Immature natural killer cell (primary cell): ENCODE measurements around the gene ZNF524. TPM values are rescaled to one million over a fixed set of nuclear protein-coding genes. Genes with fewer than 3 reads are reported as not detected.

Experiments used
- DNase-seq, 3 donors: peaks; one replicate each; pipeline ENCODE4 v3.0.0; 2022; ENCODE audit warnings: mixed read lengths in 1 of 3
- H3K27ac Mint-ChIP-seq, 6 donors: one replicate each; pipeline ENCODE4 v1.8.0; 2020; ENCODE audit warnings: mixed read lengths in 6 of 6, mild to moderate bottlenecking in 5 of 6, inconsistent platforms in 4 of 6, moderate library complexity in 3 of 6
- H3K27me3 Mint-ChIP-seq, 3 donors: one replicate each; pipeline ENCODE4 v1.8.0; 2020 to 2021; ENCODE audit warnings: low read depth in 3 of 3, mild to moderate bottlenecking in 3 of 3, mixed read lengths in 3 of 3, moderate library complexity in 3 of 3, inconsistent platforms in 1 of 3
- H3K36me3 Mint-ChIP-seq, 3 donors: one replicate each; pipeline ENCODE4 v1.8.0; 2020; ENCODE audit warnings: mixed read lengths in 3 of 3, inconsistent platforms in 2 of 3, mild to moderate bottlenecking in 2 of 3
- H3K4me1 Mint-ChIP-seq, 2 donors: one replicate each; pipeline ENCODE4 v1.8.0; 2020; ENCODE audit warnings: inconsistent platforms in 2 of 2, mild to moderate bottlenecking in 2 of 2, mixed read lengths in 2 of 2, moderate library complexity in 1 of 2
- H3K4me3 Mint-ChIP-seq, 5 donors: one replicate each; pipeline ENCODE4 v1.8.0; 2020; ENCODE audit warnings: mild to moderate bottlenecking in 5 of 5, mixed read lengths in 5 of 5, inconsistent platforms in 3 of 5, moderate library complexity in 3 of 5
- H3K9me3 Mint-ChIP-seq, 6 donors: one replicate each; pipeline ENCODE4 v1.8.0; 2020; ENCODE audit warnings: mild to moderate bottlenecking in 6 of 6, mixed read lengths in 6 of 6, inconsistent platforms in 4 of 6, moderate library complexity in 3 of 6
- polyA plus RNA-seq, 3 donors: library from polyadenylated mRNA; unstranded; fragments of 300-500 nt; fragmentation: Illumina TruSeq; gene quantifications; one replicate each; pipeline ENCODE4 v1.2.3, GENCODE V29; 2021

Gene ZNF524
- polyA plus RNA-seq, 3 donors from 2014 or later: 23.9 to 36.4 (median 31.7) TPM

DNA sequence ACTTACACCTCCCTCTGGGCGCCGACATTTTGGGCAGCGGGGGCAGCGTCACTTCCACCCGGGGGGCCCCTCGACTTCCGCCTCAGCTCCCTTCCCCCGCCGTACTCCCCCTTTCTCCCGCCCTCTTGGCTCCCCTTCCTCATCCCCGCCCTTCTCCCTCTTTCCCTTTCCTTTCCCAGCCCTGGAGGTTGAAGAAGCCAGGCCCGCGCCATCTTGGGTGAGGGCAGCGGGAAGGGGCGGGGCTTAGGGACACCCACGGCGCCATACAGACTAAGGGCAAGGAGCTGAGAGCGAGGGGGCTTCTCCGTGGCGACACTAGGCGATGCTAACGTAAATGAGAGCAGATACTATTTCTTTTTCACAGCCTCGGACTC, 633 bp upstream of the ZNF524 start, which contains the start of gene FIZ1:
FIZ1 (minus strand) TSS at position 50 of the 374 bp plus-strand sequence. CDS start 1,652 bp downstream, outside the sequence.
- peaks cover 13 to 19% (median 14%) of the 10 kb centered on the region in 3 donors for H3K36me3 Mint-ChIP-seq
- H3K9me3 Mint-ChIP-seq: peaks cover 0 to 1% (median 0%) of the 10 kb centered on the region in 6 donors
- peaks cover 28 to 32% of the 10 kb centered on the region in 2 donors for H3K4me1 Mint-ChIP-seq
- H3K27me3 Mint-ChIP-seq: peaks cover 1 to 9% (median 4%) of the 10 kb centered on the region in 3 donors
- H3K4me3 Mint-ChIP-seq: peak within 1 kb of the TSS; percentile 96 to 100 (median 99)
- DNase-seq: peak; percentile 96
- H3K27ac Mint-ChIP-seq: peak within 1 kb of the TSS; percentile 89 to 99 (median 98)

DNA sequence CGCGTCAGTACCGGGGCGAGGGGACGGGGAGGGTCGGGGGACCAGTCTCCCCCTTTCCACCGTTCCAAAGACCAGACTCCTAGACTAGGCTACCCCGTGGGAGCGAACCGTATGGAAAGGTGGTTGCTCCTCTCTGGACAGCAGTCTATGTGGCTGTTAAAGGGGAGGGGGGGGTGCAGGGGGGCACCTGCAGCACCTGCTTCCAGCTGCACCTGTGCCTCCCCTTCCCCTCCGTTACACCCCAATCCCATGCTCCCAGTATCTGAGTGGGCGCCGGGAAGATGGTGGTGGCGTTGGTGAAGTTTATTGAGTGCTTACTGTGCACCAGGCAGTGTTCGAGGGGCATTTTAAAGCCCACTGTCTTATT, 557 bp downstream of the ZNF524 start:
- Mint-ChIP-seq H3K36me3 (peaks cover 4 to 9% (median 5%) of the 10 kb centered on the region in 3 donors), H3K4me3 (peak overlapping the region; percentile 84 to 88 (median 86)), H3K4me1 (peaks cover 35 to 37% of the 10 kb centered on the region in 2 donors), H3K9me3 (peaks cover 0 to 1% (median 0%) of the 10 kb centered on the region in 6 donors), H3K27me3 (peaks cover 4 to 12% (median 11%) of the 10 kb centered on the region in 3 donors), H3K27ac (peak overlapping the region; percentile 78 to 93 (median 88))
- DNase-seq: no peak

DNA sequence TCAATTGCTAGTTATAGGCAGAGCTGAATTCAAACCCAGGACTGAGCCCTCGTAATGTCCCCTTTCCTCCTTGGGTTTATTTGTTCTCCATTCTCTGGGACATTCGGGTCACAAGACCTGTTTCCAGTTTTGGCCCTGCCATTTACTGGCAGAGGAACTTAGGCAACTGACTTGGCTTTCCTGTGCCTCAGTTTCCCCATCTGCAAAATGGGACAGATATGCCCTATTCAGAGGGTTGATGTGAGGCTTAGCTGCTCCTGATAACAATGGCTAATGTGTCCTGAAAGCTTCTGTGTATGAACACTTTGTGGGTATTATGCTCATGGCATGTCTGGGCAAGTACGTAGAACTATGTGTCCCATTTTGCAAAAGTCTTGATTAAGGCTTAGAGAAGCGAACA, 996 bp downstream of the ZNF524 start:
- Mint-ChIP-seq H3K27ac (peak overlapping the region; percentile 78 to 93 (median 88)), H3K4me3 (peak overlapping the region; percentile 84 to 88 (median 86)), H3K4me1 (peaks cover 38 to 41% of the 10 kb centered on the region in 2 donors), H3K27me3 (peaks cover 9 to 15% (median 14%) of the 10 kb centered on the region in 3 donors), H3K9me3 (peaks cover 0 to 1% (median 0%) of the 10 kb centered on the region in 6 donors), H3K36me3 (peaks cover under 1 to 5% (median under 1%) of the 10 kb centered on the region in 3 donors)
- no peak for DNase-seq

DNA sequence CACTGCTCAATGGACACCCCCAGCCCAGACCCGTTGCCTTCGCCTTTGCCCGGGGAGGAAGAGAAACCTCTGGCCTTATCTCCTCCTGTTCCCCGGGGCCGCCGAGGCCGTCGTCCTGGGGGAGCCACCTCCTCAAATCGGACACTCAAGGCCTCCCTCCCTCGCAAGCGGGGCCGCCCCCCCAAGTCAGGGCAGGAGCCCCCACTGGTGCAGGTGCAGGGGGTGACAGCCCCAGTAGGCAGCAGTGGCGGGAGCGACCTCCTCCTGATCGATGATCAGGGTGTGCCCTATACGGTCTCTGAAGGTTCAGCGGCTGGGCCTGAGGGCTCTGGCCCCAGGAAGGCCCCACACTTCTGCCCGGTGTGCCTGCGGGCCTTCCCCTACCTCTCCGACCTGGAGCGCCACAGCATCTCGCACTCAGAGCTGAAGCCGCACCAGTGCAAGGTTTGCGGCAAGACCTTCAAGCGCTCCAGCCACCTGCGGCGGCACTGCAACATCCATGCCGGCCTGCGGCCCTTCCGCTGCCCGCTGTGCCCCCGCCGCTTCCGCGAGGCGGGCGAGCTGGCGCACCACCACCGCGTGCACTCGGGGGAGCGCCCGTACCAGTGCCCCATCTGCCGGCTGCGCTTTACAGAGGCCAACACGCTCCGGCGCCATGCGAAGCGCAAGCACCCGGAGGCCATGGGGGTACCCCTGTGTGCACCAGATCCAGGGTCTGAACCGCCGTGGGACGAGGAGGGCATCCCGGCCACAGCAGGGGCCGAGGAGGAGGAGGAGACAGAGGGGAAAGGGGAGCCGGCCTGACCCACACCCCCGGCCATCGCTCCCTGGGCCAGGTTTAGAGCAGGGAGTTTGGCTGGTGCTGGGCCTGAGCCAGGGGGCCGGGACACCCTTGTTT, 2.3 kb downstream of the ZNF524 start:
- Mint-ChIP-seq H3K4me1 (peaks cover 47 to 54% of the 10 kb centered on the region in 2 donors), H3K27me3 (peaks cover 9 to 16% (median 14%) of the 10 kb centered on the region in 3 donors), H3K27ac (peak overlapping the region in 2 of 6 donors; percentile 78 to 80), H3K9me3 (peaks cover 0 to 1% (median 0%) of the 10 kb centered on the region in 6 donors), H3K4me3 (peak overlapping the region in 1 of 5 donors; percentile 86), H3K36me3 (no peaks in the 10 kb centered on the region)
- DNase-seq: no peak

DNA sequence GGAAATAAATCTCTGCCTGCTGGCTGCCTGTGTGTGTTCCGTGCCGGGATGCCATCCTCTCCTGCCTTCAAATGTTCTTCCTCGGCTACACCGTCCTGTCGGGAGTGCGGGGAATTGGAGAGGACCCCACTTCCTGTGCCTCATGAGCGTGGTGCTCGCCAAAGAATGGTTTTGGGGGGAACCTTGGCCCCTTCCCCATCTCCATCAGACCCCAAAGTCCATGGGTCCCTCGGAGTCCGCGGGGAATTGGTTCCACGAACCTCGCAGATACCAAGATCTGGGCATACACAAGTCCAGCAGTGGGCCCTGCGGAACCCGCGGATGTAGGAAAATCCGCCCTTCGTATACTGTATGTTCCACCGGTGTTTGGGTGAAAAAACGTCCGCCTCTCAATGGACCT, 3.0 kb downstream of the ZNF524 start:
- peak overlapping the region in 1 of 6 donors; percentile 24 for H3K27ac Mint-ChIP-seq
- peak overlapping the region in 3 of 5 donors; percentile 6 to 74 (median 64) for H3K4me3 Mint-ChIP-seq
- peaks cover 0 to 2% (median 0%) of the 10 kb centered on the region in 6 donors for H3K9me3 Mint-ChIP-seq
- no peak for DNase-seq
- peaks cover 53 to 62% of the 10 kb centered on the region in 2 donors for H3K4me1 Mint-ChIP-seq
- H3K36me3 Mint-ChIP-seq: peaks cover 0 to 4% (median 0%) of the 10 kb centered on the region in 3 donors
- peaks cover 9 to 16% (median 14%) of the 10 kb centered on the region in 3 donors for H3K27me3 Mint-ChIP-seq

DNA sequence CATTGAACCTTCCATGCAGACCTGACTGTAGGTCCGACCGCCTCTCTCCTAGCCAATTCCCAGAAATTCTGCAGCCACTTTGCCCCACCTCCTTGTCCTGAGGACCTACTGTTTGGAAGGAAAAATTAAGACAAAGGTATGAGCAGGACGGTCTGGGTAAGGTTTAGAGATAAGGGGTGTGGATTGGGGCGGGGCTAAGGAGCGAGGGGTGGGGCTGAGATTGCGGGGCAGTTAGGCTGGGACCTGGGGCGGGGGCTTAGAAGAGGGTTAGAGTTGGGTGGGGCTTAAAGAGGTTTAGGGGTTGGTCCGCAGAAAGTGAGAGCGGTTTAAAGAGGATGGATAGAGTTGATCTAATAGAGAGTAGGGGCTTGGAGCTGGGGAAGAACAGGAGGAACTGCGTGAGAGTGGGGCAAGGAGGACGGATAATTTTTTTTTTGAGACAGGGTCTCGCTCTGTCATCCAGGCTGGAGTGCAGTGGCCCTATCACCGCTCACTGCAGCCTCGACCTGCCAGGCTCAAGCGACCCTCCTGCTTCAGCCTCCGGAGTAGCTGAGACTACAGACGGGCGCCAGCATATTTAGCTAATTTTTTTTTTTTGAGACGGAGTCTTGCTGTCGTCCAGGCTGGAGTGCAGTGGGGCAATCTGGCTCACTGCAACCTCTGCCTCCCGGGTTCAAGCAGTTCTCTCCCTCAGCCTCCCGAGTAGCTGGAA, 3.6 kb downstream of the ZNF524 start:
- Mint-ChIP-seq H3K4me1 (peaks cover 54 to 64% of the 10 kb centered on the region in 2 donors), H3K9me3 (peaks cover 0 to 2% (median 0%) of the 10 kb centered on the region in 6 donors), H3K36me3 (peaks cover 0 to 4% (median 0%) of the 10 kb centered on the region in 3 donors), H3K27ac (peak overlapping the region in 3 of 6 donors; percentile 24 to 73 (median 64)), H3K27me3 (peaks cover 9 to 16% (median 14%) of the 10 kb centered on the region in 3 donors), H3K4me3 (peak overlapping the region; percentile 63 to 94 (median 74))
- DNase-seq: no peak

DNA sequence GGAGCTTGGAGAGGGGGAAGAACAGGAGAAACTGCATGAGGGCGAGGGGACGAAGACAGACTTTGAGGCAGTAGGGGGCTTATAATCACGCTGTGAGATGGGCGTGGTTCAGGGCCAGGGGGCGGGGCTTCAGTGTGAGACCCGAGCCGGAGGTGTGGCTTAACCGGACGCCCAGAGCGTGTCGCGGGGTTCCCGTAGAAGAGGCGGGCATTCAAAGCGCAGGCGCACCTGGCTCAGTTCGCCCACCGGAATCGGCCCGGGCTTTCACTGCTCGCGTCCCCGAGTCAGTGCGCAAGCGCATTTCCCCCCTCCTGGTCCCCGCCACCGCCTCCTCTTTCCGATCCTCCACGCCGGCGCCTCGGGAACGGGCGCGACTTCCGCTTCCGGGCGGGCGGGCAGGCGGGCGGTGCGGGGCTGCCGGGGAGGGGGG, 5.1 kb downstream of the ZNF524 start:
- peak overlapping the region; percentile 83 to 94 (median 89) for H3K4me3 Mint-ChIP-seq
- peak; percentile 97 to 98 (median 98) for DNase-seq
- H3K27me3 Mint-ChIP-seq: peaks cover 7 to 16% (median 8%) of the 10 kb centered on the region in 3 donors
- H3K27ac Mint-ChIP-seq: peak overlapping the region; percentile 81 to 97 (median 88)
- H3K9me3 Mint-ChIP-seq: peaks cover 0 to 2% (median 0%) of the 10 kb centered on the region in 6 donors
- peaks cover 57 to 68% of the 10 kb centered on the region in 2 donors for H3K4me1 Mint-ChIP-seq
- peaks cover 0 to 4% (median 3%) of the 10 kb centered on the region in 3 donors for H3K36me3 Mint-ChIP-seq

DNA sequence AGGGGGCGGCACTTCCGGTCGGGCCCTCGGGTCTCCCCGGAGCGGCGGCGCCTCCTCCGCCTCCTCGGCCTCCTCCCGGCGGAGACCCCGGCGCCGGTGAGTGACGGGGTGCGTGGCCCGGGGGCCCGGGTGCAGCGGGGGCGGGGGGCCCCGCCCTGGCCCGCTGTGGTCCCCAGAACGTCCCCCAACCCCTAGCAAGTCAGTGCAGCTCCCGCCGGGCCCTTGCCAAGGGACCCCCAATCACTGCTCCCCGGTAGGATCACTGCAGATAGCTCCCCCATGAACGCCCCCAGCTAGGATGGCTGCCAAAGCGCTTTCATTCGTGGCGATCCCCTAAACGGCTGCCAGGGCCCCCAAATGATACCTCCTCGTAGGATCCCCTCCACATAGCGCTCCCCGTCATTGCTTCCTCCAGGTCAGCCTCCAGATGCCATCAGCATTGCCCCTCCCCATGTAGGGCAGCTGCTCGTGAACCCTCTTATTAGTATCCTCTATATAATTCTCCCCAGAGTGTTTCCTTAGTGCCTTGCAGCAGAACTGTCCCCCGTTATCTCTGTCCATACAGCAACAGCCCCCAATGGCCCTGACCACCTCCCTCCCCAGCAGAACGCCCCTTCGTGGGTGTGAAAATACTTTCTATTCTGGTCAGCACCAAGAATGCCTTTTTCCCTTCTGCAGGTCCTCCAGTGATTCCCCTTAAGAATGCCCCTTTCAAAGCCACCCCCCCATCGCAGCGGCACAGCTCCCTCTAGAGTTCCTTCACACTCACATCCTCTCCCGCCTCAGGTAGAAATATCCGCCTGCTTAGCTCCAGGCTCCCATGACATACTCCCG, 5.8 kb downstream of the ZNF524 start, which contains the start of gene ZNF865:
ZNF865 (plus strand) TSS at position 11 of the 834 bp plus-strand sequence. CDS start 7,972 bp downstream, outside the sequence.
- peak; percentile 61 to 68 (median 63) for DNase-seq
- Mint-ChIP-seq H3K9me3 (peaks cover 0 to 2% (median 0%) of the 10 kb centered on the region in 6 donors), H3K27ac (peak within 1 kb of the TSS; percentile 88 to 99 (median 98)), H3K4me1 (peaks cover 58 to 72% of the 10 kb centered on the region in 2 donors), H3K36me3 (peaks cover 3 to 4% (median 3%) of the 10 kb centered on the region in 3 donors), H3K4me3 (peak within 1 kb of the TSS; percentile 95 to 98 (median 95)), H3K27me3 (peaks cover 7 to 18% (median 8%) of the 10 kb centered on the region in 3 donors)

DNA sequence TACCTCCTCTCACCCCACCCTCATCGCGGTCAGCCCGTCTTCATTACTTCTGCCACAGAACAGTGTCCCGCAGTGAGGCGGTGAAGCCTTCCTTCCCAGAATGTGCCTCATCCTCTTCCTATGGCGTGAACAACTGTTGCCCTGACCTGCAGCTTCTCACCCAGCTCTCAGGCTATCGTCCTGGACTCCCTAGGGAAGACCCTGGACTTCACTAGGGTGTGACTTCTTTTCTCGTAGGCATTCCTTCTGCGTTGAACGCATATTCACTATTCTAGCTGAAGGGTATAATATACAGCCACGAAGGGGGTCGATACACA, 6.3 kb downstream of the ZNF524 start:
- H3K27me3 Mint-ChIP-seq: peaks cover 5 to 18% (median 6%) of the 10 kb centered on the region in 3 donors
- peaks cover 57 to 72% of the 10 kb centered on the region in 2 donors for H3K4me1 Mint-ChIP-seq
- H3K27ac Mint-ChIP-seq: peak overlapping the region; percentile 88 to 99 (median 98)
- no peak for DNase-seq
- H3K36me3 Mint-ChIP-seq: peaks cover 3 to 4% (median 3%) of the 10 kb centered on the region in 3 donors
- H3K4me3 Mint-ChIP-seq: peak overlapping the region; percentile 95 to 98 (median 95)
- peaks cover 0 to 2% (median 0%) of the 10 kb centered on the region in 6 donors for H3K9me3 Mint-ChIP-seq

DNA sequence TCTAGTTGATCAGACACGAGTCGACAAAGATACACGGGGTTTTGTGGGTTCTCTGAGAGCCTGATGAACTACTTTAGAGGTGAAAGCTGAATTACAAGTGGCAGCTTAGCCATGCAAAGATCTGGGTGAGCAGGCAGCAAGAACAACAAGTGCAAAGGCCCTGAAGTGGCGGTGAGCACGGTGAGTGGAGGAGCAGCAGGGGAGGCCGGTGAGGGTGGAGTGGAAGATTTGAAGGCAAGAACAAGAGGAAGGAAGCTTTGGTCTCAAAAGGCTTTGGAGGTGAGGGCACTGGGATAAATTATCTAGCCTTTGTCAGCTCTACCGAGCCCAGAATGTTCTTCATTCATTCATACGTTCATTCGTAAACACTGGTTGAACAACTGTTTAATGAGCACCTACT, 6.7 kb downstream of the ZNF524 start:
- Mint-ChIP-seq H3K36me3 (peaks cover 3 to 4% (median 3%) of the 10 kb centered on the region in 3 donors), H3K27ac (peak overlapping the region; percentile 46 to 99 (median 96)), H3K4me1 (peaks cover 55 to 72% of the 10 kb centered on the region in 2 donors), H3K9me3 (peaks cover 0 to 2% (median 0%) of the 10 kb centered on the region in 6 donors), H3K27me3 (peaks cover 5 to 20% (median 6%) of the 10 kb centered on the region in 3 donors), H3K4me3 (peak overlapping the region; percentile 95 to 98 (median 95))
- no peak for DNase-seq

DNA sequence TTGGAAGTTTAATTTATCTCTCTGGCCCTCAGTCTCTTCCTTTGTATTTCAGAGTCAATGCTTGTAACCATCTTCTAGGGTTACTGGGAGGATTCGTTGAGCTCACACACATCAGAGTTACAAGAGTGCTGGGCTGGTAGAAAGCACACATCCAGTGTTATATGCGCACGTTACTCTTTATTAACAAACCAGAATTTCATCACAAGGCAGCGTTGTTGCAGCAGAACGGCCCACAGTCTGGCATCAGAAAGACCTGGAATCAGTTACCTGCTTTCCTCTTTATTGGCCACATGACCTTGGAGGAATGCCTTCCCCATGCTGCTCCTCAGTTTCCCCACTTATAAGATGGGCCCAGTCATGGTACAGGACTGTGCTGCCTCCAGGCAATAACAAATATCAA, 9.2 kb downstream of the ZNF524 start:
- Mint-ChIP-seq H3K36me3 (peaks cover 3 to 12% (median 8%) of the 10 kb centered on the region in 3 donors), H3K4me1 (peaks cover 53 to 72% of the 10 kb centered on the region in 2 donors), H3K27ac (no peak overlapping the region)

DNA sequence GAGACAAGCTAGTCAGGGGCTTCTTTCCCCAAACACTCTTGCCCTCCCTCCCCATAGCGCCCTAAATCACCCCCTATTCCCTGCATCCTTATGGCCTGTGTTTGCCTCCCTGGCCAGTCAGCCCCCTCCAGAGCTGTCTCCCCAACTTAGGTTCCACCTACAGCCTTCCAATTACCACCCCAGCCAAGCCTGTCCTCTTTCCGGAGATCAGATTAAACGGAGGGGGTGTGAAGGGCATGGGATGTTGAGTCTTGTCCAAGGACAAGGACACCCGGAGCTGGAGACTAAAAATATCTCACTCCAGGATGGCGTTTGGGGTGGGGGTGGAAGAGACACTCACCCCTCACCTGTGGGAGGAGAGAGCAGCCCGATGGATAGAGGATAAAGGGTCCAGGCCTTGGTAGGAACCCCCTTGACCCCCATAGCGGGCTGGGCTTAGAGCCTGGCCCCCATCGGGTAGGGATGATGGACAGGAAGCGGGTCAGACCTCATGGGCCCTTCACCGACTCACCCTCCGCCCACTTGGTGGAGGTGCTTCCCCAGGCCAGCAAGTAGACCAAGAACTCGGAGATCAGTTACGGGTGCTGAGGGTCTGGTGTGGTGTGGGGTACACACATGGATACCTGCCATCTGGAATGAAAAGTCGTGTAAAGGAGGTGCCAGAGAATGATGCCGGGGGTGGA, 11.4 kb downstream of the ZNF524 start:
- Mint-ChIP-seq H3K9me3 (peaks cover 0 to 2% (median 0%) of the 10 kb centered on the region in 6 donors), H3K27me3 (peaks cover 0 to 4% (median 0%) of the 10 kb centered on the region in 3 donors), H3K4me1 (peaks cover 39 to 58% of the 10 kb centered on the region in 2 donors), H3K27ac (peak overlapping the region in 1 of 6 donors; percentile 26), H3K4me3 (no peak overlapping the region), H3K36me3 (peaks cover 3 to 12% (median 8%) of the 10 kb centered on the region in 3 donors)
- no peak for DNase-seq

More for the DNA sequence above, 9.2 kb downstream of the ZNF524 start:
- Mint-ChIP-seq H3K9me3 (peaks cover 0 to 2% (median 0%) of the 10 kb centered on the region in 6 donors), H3K4me3 (no peak overlapping the region), H3K27me3 (peaks cover 5 to 19% (median 6%) of the 10 kb centered on the region in 3 donors)
- no peak for DNase-seq
